Measurements from ENCODE around the gene UBE2J2.
"Not testable (repeated sequence)": the region's sequence is repeated elsewhere in the genome, so short reads cannot be mapped to it uniquely, and the experiment has no call there.

Gene UBE2J2

DNA sequence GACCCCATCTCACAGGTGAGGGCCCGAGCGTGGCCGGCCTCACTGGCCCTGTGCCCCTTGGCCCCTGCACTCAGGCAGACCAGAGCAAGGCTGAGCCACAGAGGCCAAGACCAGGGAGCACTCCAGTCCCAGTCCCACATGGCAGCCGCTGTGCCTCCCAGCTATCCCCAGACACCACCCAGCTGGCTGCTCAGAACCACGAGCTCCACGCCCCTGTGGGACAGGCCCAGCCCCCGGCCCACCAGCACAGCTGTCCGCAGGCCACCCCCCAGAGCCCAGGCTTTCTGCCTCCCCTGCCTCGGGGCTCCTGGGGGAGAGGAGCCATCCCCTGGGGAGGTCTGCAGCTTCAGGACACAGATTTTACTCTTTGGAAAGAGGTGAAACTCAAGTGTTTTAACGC is 18.0 kb downstream of the UBE2J2 start:
- no peak for DNase-seq (ENCODE audit: low read depth)

DNA sequence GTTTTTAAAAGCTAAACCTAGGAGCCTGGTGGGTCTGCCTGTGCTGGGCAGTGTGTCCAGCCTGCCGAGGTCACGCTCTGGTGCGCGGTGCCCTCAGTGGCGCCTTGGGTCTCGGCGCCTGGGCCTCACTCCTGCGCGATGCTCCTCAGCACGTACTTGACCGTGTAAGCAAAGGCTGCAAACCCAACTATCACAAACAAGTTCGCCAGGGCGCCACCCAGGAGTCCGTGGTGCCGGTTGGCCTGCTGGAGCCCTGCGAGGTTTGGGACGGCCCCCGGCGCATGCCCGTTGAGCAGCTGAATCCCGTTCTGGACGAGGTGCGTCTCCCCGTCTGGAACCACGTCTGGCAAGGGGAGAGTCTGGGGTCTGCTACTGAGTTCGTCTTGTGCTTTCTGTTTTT is 18.6 kb downstream of the UBE2J2 start:
- DNase-seq (ENCODE audit: low read depth), result no peak

DNA sequence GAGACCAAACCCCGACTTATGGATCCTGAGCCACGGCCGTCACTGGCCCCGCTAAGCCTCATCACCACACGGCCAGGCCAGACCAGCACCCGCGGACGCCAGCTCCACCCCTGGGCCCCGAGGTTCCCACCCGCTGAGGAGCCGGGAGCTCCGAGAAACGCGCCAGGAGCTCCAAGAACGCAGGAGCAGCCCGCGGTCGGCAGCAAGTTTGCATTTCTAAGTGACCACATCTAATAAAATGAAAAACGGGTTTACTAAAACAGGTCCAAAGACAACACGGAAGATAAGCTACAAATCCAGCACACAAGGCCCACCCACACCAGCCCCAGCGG is 19.0 kb downstream of the UBE2J2 start:
- DNase-seq (ENCODE audit: low read depth), result no peak

DNA sequence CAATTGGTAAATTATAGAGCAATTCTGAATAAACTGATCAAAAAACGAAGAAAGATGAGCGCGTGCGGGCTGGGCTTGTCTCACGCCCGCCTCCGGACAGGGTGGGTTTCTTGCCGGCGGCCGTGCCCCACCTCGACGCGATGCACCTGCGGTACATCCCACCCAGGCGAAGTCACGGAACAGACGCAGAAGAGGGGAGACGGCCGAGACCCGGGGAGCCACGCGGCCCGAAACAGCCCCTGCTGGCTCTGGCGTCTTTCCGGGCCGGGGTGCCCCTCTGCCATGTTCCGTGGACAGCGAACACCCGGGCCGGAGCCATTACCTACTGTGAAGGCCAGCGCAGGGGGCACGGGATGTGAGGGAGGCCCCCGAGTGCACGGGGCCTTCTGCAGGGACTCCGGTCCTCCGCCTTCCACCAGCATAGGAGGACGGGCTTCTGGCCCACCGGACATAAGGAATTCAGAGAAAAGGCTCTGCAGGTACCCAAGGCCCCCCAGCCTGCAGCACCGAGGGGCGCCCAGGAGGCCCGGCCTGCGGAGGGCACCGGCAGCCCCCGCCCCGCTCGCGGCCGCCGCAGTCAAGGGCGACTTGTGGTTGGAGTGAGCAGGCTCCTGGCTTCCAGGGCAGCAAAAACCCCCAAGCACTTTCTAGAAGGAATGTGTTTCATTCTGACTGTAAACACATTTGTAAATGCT is 19.5 kb downstream of the UBE2J2 start:
- DNase-seq (ENCODE audit: low read depth), result no peak

DNA sequence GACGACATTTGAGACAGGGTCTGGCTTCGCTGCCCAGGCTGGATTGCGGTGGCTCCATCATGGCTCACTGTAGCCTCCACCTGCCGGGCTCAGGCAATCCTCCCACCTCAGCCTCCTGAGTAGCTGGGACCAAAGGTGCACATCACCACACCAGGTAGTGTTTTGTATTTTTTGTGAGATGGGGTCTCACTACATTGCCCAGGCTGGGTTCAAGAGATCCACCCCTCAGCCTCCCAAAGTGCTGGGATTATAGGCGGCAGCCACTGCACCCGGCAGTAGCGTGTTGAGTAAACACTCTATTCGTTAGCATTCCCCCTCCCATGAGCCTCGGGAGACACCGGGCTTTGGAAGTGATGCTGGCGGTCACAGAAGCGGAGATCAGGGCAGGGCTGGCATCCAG is 20.3 kb downstream of the UBE2J2 start:
- no peak for DNase-seq (ENCODE audit: low read depth)

DNA sequence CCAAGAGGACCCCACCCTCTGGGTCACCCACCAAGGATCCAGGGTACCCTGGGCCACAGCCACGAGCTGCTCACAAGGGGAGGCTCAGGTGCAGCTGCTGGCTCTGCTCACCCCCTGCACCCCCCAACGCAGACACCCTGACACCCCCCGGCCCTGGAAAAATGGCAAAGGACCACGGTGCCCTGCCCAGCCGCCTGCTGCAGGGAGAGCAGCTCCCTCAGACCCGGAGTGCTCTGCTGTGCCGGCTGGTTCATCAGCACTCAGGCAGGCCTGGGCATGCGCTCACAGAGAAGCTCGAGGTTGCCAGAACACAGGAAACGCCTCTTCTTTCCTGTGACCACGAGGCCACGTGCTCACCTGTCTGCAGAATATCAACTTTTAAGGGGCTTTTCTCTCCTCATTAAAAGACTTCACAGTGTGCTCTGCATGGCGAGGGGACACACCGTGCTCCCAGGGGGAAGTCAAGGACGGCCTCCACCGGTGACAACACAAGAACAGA is 22.8 kb downstream of the UBE2J2 start:
- DNase-seq (ENCODE audit: low read depth), result no peak

DNA sequence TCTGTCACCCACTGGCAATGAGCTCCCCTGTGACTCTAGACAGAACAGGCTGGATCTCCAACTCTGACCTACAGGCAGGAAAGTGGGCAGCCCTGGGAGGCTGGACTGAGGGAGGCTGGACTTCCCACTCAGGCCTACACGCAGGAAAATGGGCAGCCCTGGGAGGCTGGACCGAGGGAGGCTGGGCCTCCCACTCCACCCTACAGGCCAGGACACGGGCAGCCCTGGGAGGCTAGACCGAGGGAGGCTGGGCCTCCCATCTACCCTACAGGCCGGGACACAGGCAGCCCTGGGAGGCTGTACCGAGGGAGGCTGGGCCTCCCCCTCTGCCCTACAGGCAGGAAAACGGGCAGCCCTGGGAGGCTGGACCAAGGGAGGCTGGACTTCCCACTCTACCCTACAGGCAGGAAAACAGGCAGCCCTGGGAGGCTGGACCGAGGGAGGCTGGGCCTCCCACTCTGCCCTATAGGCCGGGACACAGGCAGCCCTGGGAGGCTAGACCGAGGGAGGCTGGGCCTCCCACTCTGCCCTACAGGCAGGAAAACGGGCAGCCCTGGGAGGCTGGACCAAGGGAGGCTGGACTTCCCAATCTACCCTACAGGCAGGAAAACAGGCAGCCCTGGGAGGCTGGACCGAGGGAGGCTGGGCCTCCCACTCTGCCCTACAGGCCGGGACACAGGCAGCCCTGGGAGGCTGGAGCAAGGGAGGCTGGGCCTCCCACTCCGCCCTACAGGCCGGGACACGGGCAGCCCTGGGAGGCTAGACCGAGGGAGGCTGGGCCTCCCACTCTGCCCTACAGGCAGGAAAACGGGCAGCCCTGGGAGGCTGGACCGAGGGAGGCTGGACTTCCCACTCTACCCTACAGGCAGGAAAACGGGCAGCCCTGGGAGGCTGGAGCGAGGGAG is 25.4 kb downstream of the UBE2J2 start:
- DNase-seq (ENCODE audit: low read depth), result not testable (repeated sequence)

DNA sequence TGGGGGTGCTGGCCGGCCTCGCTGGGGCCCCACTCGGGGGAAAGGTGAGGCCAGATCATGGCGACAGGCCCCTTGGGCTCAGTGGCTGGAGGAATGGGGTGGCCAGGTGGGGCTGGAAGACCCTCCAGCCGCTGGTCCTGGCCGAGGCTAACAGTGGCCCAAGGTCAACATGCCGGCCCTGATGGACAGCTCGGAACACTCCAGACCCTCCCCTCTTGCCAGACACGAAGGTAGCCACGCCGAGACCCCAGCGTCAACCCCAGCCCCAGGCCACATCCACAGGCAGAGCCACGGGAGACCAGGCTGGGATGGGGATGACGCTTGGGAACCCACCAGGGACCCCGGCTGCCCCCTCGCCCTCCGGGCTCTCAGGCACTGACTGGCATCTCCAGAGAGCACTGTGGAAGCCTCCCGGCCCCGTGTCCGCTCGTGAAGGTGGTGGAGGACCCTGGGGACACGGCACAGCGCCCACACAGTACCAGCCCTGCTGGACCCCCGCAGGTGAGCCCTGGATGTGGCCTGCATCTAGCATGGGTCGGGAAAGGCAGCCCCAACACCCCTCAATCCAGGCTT is 26.2 kb downstream of the UBE2J2 start:
- no peak for DNase-seq (ENCODE audit: low read depth)

DNA sequence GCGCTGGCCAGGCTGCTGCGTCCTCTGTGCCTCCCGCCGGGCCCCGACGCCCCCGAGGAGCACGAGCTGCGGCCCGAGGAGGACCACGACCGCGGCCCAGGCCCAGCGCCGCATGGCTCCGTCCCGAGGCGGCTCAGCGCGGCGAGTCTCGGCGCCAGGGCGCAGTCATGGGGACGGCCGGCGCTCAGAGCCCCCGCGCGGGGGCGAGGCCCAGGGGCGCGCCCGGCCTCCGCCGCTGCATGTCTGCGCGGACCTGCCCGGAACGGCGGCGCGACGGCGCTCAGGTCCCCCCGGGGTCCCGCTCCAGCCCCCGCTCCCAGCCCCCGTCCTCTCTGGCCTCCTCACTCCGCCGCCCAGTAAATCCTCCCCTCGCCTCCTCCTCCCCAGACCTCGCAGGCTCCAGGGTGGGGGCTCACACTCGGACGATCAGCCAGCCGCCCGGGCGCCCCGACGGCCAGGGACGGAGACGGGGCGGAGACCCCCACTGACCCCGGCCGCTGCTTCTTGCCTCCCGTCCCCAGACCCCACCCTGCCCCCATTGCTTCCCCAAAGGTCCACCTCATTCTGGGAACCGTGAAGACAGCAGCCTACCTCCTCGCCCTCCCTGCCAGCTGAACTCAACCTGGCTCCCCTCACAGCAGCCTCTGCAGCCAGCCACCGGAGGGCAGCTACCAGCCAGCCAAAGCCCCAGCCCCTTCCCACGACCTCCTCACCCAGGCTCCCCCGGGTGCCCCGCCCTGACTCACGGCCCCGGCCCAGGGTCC is 26.9 kb downstream of the UBE2J2 start, which contains the start of gene C1QTNF12:
Gene C1QTNF12 (minus strand): TSS at position 146 of the 764 bp plus-strand sequence. CDS start 32 bp downstream, at position 114.
- no peak for DNase-seq (ENCODE audit: low read depth)

DNA sequence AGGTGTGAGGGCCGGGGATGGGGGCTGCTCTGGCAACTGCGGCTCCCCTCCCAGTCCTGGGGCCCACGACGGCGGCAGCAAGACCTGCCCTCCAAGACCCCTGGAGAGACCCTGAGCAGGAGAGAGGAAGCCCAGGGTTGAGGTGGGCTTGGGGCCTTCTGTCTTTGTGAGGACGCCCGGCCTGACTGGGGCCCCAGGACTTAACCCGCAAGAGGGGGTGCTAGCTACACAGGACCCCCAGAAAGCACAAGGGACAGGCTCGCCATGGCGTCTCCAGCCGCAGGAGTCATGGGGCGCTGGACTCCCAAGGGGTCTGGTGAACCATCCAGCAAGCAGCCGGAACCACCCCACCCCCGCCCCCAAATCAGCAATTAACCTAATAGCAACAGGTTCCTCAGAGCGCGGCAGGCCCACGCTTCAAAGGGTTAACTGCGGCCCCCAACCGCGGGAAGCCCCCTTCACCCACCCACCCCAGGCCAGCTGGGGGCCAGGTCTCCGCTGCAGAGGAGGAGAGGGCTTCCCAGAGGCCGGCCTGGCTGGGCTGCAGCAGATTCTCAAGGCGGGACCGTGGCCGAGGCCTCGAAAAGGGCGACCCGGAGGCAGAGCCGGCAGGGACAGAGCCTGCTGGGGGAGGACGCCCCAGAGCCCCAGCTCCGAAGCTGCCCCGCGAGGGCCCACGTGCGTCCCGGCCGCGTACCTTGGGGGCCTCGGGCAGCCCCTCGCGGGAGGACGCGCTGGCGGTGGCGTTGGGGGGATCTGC is 27.7 kb downstream of the UBE2J2 start:
- DNase-seq (ENCODE audit: low read depth), result no peak

DNA sequence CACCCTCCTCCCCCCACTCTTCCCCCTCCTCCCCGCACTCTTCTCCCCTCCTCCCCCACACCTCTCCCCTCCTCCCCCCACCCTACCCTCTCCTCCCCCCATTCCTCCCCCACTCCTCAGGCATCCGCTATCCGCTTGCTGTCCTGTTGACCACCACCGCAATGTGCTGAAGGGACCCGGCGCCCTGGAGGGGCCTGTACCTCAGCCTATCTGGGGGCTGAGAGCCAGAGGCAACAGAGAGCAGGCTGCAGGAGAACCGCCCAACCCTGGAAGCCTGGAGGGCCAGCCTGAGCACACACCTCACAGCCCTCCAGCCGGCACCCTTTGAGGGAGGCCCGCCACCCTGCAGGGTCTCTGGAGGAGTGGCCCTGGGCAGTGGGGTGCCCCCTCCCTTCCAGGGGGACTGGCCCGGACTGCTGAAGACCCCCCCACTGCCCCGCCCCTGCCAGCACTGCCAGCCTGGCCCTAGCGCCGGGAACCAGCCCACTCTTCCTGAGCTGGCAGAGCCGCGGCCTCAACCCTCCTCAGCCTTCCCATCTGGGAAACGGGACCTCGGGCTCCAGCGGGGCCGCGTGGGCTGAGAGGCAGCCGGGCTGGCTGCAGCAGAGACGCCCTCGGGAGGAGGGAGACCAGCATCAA is 28.4 kb downstream of the UBE2J2 start:
- no peak for DNase-seq (ENCODE audit: low read depth)

DNA sequence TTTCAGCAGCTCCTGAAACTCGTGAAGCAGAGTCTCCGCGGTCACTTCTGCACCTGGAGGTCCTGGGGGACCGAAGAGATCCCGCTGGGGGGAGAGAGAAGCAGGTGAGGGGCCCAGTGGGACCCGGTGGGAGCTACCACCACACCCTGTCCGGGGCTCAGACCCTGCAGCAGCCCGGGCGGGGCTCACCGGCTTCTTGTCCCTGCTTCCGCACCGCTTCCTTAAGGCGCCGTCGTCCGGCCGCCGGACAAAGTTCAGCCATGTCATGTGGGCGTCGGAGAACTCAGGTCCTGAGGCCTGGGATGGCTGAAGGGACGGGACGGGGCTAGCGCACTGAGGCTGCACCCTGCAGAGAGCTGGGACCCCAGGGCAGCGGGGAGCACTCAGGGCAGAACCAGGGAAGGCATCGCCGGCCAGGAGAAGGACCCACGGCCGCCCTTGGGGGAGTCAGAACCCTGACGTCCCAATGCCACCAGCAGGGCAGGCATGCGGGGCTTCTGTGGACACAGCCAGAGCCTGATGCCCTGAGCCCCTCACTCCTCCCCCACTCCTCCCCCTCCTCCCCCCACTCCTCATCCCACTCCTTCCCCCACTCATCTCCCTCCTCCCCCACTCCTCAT is 29.4 kb downstream of the UBE2J2 start:
- no peak for DNase-seq (ENCODE audit: low read depth)

DNA sequence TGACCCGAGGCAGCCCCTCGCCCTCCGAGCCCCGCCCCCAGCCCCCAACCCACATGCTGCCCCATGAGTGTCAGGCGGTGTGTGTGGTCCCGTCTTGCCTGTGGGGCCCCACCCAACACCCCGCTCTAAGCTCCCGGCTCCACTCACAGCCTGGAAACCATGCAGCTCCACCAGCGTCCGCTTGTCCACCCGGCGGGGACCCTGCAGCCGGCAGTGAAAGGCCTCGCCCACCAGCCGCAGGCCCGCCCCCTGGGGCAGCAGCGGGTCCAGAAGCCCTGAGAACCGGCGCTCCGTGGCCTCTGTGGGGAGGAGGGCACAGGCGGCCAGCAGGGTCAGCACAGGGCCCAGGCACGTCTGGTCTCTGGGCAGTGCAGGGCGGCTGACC is 29.9 kb downstream of the UBE2J2 start:
- no peak for DNase-seq (ENCODE audit: low read depth)

DNA sequence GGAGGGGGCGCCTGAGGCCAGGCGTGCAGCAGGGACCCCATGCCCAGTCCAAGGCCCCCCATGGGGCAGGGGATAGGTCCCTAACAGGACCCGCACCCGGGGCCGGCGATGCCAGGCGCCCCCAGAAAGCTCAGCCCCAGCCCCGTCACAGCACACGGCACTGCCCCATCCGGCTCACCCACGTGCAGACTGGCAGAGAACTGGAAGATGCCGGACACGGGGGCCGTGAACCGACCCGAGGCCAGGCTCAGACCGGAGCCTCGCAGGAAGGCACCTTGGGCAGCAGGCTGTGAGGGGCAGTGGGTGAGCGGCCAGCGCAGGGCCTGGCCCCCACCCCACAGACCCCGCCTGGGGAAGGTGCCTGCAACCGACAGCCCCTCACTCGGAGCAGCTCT is 30.4 kb downstream of the UBE2J2 start:
- no peak for DNase-seq (ENCODE audit: low read depth)

DNA sequence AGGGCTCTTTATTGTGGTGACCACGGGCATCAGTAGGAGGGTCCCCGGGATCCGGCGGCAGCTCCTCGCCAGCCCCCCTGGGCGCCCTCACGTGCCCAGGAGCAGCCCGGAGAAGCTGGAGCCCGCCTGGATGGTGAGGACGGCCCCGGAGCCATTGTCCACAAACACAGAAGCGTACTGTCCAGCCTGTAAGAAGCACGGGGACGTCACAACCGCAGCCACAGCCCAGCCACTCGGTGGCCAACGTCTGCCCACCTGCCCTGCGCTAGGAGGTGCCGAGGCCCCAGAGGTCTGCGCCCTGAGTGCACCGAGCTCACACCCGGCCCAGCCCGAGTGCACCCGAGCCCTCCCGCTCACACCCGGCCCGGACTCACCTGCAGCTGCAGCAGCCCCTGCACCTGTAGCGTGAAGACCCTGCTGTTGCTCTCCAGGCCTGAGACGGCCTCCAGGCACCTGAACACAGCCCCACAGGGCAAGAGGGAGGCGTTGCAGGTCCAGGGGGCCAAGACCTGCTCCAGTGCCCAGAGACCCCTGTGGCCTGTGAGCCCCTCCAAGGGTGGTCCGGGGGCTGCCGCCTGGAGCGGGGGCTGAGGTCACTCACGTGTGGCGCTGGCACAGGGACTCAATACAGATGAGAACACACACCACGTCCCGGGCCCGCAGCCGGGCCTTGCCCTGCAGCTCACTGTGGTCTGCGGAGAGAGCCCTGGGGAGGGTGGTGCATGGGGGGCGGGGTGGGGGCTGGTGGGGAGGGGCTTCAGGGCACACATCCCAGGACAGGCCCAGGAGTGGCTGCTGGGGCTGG is 31.0 kb downstream of the UBE2J2 start:
- DNase-seq (ENCODE audit: low read depth), result no peak

DNA sequence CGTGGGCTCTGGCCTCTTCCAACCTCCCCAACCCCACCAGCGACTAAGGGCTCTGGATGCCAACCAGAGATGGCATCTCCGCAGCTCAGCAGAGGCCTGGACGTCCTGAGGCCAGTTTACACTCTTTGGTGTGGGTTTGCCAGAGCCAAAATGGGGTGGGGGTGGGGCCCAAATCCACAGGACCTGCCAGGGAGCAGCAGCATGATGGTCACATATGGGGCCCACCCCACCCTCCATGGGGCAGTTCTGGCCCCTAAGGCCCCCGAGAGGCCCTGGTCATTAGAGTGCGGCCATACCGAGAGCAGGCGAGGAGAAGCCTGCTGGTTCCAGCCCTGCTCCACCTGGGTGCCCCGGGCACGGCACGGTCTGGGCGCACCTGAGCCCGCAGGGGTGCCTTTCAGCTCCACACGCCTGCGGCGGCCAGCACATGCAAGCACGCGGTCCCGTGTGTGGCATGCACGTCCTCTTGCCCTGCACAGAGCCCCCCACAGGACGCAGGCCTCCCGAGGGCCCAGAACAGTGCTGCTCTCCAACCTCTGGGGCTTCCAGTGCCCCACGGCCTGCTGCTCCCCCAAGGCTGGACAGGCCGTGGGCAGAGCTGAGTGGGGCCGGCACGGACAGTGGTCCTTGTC is 31.9 kb downstream of the UBE2J2 start:
- no peak for DNase-seq (ENCODE audit: low read depth)

DNA sequence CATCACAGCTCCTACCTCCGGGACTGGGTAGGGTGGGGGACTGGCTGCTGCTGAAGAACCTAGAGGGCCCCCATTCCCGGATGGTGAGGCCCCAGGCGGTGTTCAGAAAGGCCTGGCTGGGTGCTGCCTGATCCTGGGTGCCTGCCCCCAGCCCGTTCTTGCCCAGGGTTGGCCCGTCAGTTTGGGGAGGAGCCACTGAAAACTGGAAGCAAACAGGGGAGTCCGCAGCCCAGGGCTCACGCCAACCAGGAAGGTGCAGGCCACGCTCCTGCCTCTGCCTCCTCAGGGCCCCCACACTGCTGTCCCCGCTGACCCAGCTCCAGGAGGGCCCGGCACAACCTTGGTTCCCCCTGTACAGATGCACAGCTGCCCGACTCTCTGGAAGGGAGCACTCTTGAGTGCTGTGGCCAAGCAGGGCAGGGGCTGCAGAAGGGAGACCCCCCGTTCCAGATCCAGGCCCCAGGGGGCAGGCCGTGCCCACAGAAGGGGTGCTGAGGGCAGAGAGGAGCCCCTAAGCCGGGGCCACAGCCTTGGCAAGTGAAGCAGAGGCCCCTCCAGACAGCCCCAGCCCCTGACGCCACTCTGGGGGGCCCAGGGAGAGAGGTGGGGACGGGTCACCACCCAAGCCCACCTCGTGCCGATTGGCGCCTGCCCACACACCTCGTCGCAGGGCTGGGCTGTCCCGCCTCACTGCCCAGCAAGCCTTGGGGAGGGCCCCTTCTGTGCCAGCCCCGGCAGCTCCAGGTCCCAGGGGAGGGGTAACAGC is 32.6 kb downstream of the UBE2J2 start:
- DNase-seq (ENCODE audit: low read depth), result no peak

DNA sequence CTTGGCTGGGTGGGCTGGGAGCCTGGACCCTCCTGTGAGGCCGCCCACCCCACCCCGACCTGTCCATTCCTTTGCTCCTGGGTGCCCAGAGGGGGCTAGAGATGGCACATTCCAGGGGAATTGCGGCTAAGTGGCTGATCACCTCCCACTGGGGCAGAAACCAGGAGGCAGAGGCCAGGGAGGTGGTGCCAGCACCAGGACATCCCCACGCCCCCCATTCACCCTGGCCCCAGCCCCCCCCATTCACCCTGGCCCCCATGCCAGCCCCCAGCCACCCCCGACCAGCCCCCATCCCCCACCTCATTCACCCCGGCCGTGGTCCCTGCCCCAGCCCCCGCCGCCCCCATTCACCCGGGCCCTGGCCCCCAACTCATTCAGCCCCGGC is 33.3 kb downstream of the UBE2J2 start:
- no peak for DNase-seq (ENCODE audit: low read depth)
